HG03442 (cell line): ENCODE results near the gene WHAMM.

Source experiments
- ATAC-seq: cut with Tn5 transposase; IDR thresholded peaks from one replicate; pipeline ENCODE4 v1.9.1; 2021; ENCODE audit warnings: mild to moderate bottlenecking, moderate library complexity; ENCODE audit not compliant: unreplicated experiment

Gene WHAMM

GRCh38 chr15:82835391-82835917 is 26.0 kb downstream of the WHAMM start:
- ATAC-seq, result no peak

- ATAC-seq, result no peak
These were observed 28.8 kb downstream of the WHAMM start for GRCh38 chr15:82838096-82838735.

- ATAC-seq, result no peak
These were observed 29.7 kb downstream of the WHAMM start for GRCh38 chr15:82839136-82839535.

- ATAC-seq, result no peak
These were observed 30.7 kb downstream of the WHAMM start for GRCh38 chr15:82840166-82840565.

GRCh38 chr15:82843566-82843965 is 34.1 kb downstream of the WHAMM start:
- ATAC-seq, result no peak

GRCh38 chr15:82845686-82846085 is 36.3 kb downstream of the WHAMM start:
- no peak for ATAC-seq

GRCh38 chr15:82846621-82847020 is 37.2 kb downstream of the WHAMM start:
- ATAC-seq, result no peak

GRCh38 chr15:82847703-82848102 is 38.3 kb downstream of the WHAMM start:
- ATAC-seq, result no peak

- no peak for ATAC-seq
These were observed 39.0 kb downstream of the WHAMM start for GRCh38 chr15:82848241-82848993.

GRCh38 chr15:82849556-82850512 is 40.4 kb downstream of the WHAMM start:
- peak; percentile 50 for ATAC-seq

- no peak for ATAC-seq
These were observed 41.3 kb downstream of the WHAMM start for GRCh38 chr15:82850731-82851130.

- no peak for ATAC-seq
These were observed 42.0 kb downstream of the WHAMM start for GRCh38 chr15:82851306-82851850.

GRCh38 chr15:82851981-82852511 is 42.6 kb downstream of the WHAMM start:
- no peak for ATAC-seq

- no peak for ATAC-seq
These were observed 43.6 kb downstream of the WHAMM start for GRCh38 chr15:82852941-82853561.

GRCh38 chr15:82854554-82854953 is 45.1 kb downstream of the WHAMM start:
- ATAC-seq, result no peak

- ATAC-seq, result no peak
These were observed 46.1 kb downstream of the WHAMM start for GRCh38 chr15:82855286-82856100.

GRCh38 chr15:82856397-82857170 is 47.2 kb downstream of the WHAMM start:
- ATAC-seq, result no peak

- no peak for ATAC-seq
These were observed 49.5 kb downstream of the WHAMM start for GRCh38 chr15:82858932-82859331.

GRCh38 chr15:82862886-82863285 is 53.5 kb downstream of the WHAMM start:
- ATAC-seq, result no peak
